Thyroid gland (tissue), 4 donors: ENCODE data around the gene NOTCH3.

Experiments used
- CTCF ChIP-seq, 6 experiments: fragments of 200-600 bp in 3 of 6; fragments of 450-650 bp in 3 of 6; sonication (generic) in 3 of 6; IDR thresholded peaks; one replicate each; pipeline ENCODE4 v1.5.1; 2016 to 2019; ENCODE audit warnings: antibody characterized with exemption in 6 of 6, mild to moderate bottlenecking in 2 of 6, inconsistent platforms in 1 of 6, moderate library complexity in 1 of 6
- POLR2A ChIP-seq, 2 donors: fragments of 450-650 bp; IDR thresholded peaks; one replicate each; pipeline ENCODE4 v1.6.1; 2017; ENCODE audit warnings: antibody characterized with exemption in 2 of 2, mild to moderate bottlenecking in 2 of 2, moderate library complexity in 1 of 2

DNA sequence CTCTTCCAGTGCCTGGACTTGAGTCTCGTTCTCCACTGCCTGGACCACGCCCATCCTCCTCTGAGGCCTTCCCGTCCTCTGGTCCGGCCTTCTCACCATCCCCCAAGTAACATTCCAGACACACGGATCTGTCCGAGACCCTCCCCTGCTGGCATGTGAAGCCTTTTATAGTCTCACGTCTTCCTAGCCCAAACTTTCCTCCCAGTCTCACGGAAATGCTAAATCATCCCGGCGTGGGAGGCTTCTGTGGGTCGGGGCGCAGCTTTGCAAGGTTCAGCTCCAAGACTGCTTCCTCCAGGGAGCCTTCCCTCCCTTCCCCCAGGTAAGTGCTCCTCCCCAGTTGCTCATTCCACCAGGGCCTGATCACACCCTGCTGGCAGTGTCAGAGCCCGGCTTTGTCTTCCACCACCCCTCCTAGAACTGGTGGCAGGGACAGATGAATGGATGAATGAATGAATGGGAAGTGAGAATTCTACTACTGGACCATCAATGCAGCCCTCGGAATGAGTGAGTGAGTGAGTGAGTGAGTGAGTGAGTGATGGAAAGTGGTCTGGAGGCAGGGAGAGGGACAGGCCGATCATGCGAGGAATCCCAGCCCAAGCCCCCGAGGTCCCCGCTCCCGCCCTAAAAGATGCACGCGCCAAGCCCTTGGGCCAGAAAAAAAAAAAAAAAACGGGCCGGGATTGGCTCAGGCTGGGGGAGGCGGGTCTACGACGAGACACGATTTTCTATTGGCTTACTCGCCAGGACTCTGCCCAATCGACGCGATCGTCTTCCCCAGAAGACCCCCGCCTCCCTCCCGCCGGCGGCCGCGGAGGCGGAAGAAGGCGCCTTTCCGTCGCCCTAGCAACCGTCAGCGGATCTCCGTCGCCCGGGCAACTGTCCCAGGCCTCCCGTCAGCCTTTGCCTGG is 22.2 kb upstream of the NOTCH3 start:
- no peak for TF ChIP-seq CTCF (IDR thresholded peaks at IDR 0.05)
- TF ChIP-seq POLR2A (IDR thresholded peaks at IDR 0.05), result no peak
